Metanephros (tissue), 1 donor: Measurements from ENCODE around the gene ALDOA. TPM values are rescaled to one million over a fixed set of nuclear protein-coding genes. Genes with fewer than 3 reads are reported as not detected.

ENCODE experiments used
- total RNA-seq: library from RNA; depleted of rRNA; stranded (reverse); fragments of >200 nt; gene quantifications from one replicate; pipeline ENCODE4 v1.2.3, GENCODE V29; 2014

ALDOA gene
- total RNA-seq: 850 TPM

GRCh38 chr16:30065102-30065942 is at the start of gene ALDOA:
ALDOA (plus strand) TSS chr16:30065760; CDS start chr16:30066898, 1,138 bp downstream.

GRCh38 chr16:30022887-30023286 is 42.7 kb upstream of the ALDOA start, which contains the start of gene C16orf92:
C16orf92 (plus strand) TSS chr16:30023198; CDS start chr16:30023341, 143 bp downstream.

GRCh38 chr16:30030841-30031413 is 34.6 kb upstream of the ALDOA start, which contains the start of gene TLCD3B:
TLCD3B (minus strand) TSS chr16:30031271; CDS start chr16:30030527, 744 bp downstream.

GRCh38 chr16:30075503-30076275 is 10.1 kb downstream of the ALDOA start, which contains the start of gene PPP4C:
PPP4C (plus strand) TSS chr16:30075994; CDS start chr16:30076378, 384 bp downstream.

GRCh38 chr16:30091474-30092372 is 26.2 kb downstream of the ALDOA start, which contains the start of gene TBX6:
TBX6 (minus strand) TSS chr16:30091924; CDS start chr16:30091193, 731 bp downstream.

GRCh38 chr16:30096105-30096861 is 30.7 kb downstream of the ALDOA start, which contains the start of gene YPEL3:
YPEL3 (minus strand) TSS chr16:30096213; CDS start chr16:30095482, 731 bp downstream.

GRCh38 chr16:30113031-30113710 is 47.6 kb downstream of the ALDOA start, which contains the start of gene GDPD3:
GDPD3 (minus strand) TSS chr16:30113537; CDS start chr16:30113478, 59 bp downstream.

Other genes with a start within 250 kb of the ALDOA start
- 30.8 TPM for gene PAGR1, start 249.6 kb upstream of the ALDOA start, total RNA-seq
- 38.5 TPM for gene MVP, start 245.3 kb upstream of the ALDOA start, total RNA-seq
- gene CDIPT, start 202.5 kb upstream of the ALDOA start, total RNA-seq: 83.4 TPM
- 17.3 TPM for gene SEZ6L2, start 166.2 kb upstream of the ALDOA start, total RNA-seq
- 1.3 TPM for gene ASPHD1, start 165.3 kb upstream of the ALDOA start, total RNA-seq
- gene KCTD13, start 139.5 kb upstream of the ALDOA start, total RNA-seq: 12.8 TPM
- gene TMEM219, start 103.7 kb upstream of the ALDOA start, total RNA-seq: 54.5 TPM
- 47.5 TPM for gene TAOK2, start 91.9 kb upstream of the ALDOA start, total RNA-seq
- 19.3 TPM for gene HIRIP3, start 70.1 kb upstream of the ALDOA start, total RNA-seq
- gene INO80E, start 69.5 kb upstream of the ALDOA start, total RNA-seq: 37.4 TPM
- 1.9 TPM for gene DOC2A, start 54.7 kb upstream of the ALDOA start, total RNA-seq
- not detected for gene C16orf92, start 42.6 kb upstream of the ALDOA start, total RNA-seq
- gene TLCD3B, start 34.5 kb upstream of the ALDOA start, total RNA-seq: 1.5 TPM
- gene PPP4C, start 10.2 kb downstream of the ALDOA start, total RNA-seq: 92.4 TPM
- gene TBX6, start 26.2 kb downstream of the ALDOA start, total RNA-seq: 1.1 TPM
- gene YPEL3, start 30.5 kb downstream of the ALDOA start, total RNA-seq: 56.3 TPM
- 4.7 TPM for gene GDPD3, start 47.8 kb downstream of the ALDOA start, total RNA-seq
- gene MAPK3, start 57.5 kb downstream of the ALDOA start, total RNA-seq: 31.2 TPM
- gene CORO1A, start 117.8 kb downstream of the ALDOA start, total RNA-seq: 30.8 TPM
- gene BOLA2B, start 127.9 kb downstream of the ALDOA start, total RNA-seq: 11.4 TPM
- 11.6 TPM for gene SLX1A, start 128.1 kb downstream of the ALDOA start, total RNA-seq
- 11.6 TPM for gene SULT1A3, start 133.5 kb downstream of the ALDOA start, total RNA-seq
- 4.5 TPM for gene NPIPB13, start 182.7 kb downstream of the ALDOA start, total RNA-seq